HG03460 (cell line): Measurements from ENCODE around the gene AUTS2.
"Not testable (repeated sequence)": the region's sequence is repeated elsewhere in the genome, so short reads cannot be mapped to it uniquely, and the experiment has no call there.

Source experiments
- ATAC-seq: cut with Tn5 transposase; IDR thresholded peaks from one replicate; pipeline ENCODE4 v1.9.1; 2021; ENCODE audit not compliant: unreplicated experiment

AUTS2 gene

DNA sequence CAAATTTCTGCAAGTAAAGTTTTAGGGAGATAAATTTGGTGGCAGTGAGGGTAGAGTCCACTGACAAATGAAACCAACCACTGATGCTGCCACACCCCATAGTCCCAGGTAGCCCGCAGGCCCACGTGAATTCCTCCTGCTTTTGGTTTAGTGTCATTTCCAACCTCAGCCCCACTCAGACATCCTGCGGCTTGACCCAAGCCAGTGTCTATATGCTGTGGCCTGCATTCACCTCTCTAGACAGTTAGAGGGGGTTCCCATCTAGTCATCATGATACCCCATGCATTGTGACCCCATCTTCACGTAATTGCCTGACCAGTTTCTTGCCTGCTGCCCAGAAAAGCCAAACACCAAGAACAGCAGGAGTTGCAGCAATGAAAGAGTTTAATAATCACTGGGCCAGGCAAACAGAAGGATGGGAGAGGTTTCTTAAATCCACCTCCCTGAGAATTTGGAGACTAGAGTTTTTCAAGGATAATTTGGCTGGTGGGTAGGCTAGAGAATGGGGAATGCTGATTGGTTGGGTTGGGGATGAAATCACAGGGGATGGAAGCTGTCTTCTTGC is 1201.6 kb downstream of the AUTS2 start:
- no peak for ATAC-seq

DNA sequence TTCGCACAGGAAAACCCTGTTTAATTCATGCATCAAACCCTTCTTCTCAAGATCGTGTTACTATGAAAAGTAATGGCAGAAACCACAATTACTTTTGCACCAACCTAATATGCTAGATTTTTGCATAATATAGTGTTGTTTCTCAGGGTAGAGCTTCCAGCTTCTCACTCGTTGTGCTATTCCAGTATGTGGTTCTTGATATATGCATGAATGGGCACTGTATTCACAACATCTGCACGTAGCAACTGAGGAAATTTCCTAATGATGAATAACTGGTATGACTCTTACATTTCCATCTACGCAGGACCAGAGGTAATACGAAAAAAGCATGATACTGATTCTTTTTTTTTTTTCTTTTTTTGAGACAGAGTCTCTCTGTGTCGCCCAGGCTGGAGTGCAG is 1207.1 kb downstream of the AUTS2 start:
- ATAC-seq, result no peak

GRCh38 chr7:70807650-70808049 is 1209.4 kb downstream of the AUTS2 start:
- ATAC-seq, result no peak

DNA sequence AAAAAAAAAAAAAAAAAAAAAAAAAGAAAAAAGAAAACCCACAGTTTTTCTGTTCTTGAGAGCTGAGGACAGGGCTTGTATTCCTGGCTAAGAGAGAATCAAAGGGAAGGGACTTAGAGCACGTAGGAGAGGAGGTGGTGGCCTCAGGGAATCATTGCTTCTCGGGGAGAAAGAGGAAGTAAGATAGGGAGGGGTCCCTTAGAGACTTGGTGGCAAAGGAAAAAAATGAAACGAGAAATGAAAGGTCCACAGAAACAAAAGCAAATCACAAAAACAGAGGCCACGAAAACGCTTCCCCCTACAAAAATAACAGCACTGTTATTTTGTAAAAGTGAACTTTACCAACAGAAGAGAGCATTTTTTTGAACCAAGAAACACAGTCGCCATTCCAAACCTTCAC is 1210.6 kb downstream of the AUTS2 start:
- ATAC-seq, result no peak

GRCh38 chr7:70810558-70811139 is 1212.4 kb downstream of the AUTS2 start:
- no peak for ATAC-seq

- ATAC-seq, result no peak
Measured at GRCh38 chr7:70812511-70812910, 1214.2 kb downstream of the AUTS2 start.

DNA sequence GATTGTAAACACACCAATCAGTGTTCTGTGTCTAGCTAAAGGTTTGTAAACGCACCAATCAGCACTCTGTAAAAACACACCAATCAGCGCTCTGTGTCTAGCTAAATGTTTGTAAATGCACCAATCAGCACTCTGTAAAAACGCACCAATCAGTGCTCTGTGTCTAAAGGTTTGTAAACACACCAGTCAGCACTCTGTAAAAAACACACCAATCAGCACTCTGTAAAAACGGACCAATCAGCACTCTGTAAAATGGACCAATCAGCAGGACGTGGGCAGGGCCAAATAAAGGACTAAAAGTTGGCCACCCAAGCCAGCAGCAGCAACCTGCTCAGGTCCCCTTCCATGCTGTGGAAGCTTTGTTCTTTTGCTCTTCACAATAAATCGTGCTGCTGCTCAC is 1224.2 kb downstream of the AUTS2 start:
- not testable (repeated sequence) for ATAC-seq

GRCh38 chr7:70829221-70830059 is 1231.2 kb downstream of the AUTS2 start:
- peak; percentile 64 for ATAC-seq

DNA sequence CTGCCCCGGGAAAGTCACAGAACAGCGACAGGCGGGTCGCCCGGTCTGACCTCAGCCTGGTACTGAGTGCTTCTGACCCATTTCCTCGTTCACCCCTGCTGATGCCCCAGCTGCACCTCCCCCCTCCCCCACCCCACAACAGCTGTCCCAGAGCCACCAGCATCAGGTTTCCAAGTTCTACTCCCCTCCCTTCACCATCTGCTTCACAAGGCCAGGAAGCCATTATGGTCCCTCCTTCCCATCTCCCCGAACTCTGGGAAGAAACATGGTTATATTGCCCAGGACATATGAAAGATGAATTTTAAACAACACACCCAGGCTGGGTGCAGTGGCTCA is 1231.8 kb downstream of the AUTS2 start:
- no peak for ATAC-seq

GRCh38 chr7:70830426-70830825 is 1232.2 kb downstream of the AUTS2 start:
- no peak for ATAC-seq

- no peak for ATAC-seq
Measured at GRCh38 chr7:70833726-70834125, 1235.5 kb downstream of the AUTS2 start.

GRCh38 chr7:70834424-70834823 is 1236.1 kb downstream of the AUTS2 start:
- ATAC-seq, result no peak

GRCh38 chr7:70835658-70836057 is 1237.4 kb downstream of the AUTS2 start:
- no peak for ATAC-seq

DNA sequence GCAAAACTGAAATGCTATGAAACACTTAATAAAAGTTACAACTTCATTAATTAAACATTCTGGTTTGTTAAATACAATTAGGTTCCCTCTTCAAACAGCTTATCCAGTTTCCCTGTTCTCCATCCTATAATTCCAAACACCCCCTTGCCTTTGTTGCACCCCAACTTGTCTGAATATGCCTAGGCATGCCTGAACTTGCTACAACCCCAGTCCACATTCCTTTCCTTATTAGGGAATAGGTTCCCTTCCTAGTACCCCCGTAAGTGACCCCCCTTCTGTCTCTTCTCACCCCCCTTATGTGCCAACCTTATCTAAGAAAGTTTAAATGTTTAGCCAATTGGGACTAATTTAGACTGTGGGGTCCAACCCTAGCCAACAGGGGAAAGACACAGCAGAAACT is 1238.0 kb downstream of the AUTS2 start:
- ATAC-seq, result no peak

- no peak for ATAC-seq
Measured at GRCh38 chr7:70836946-70837345, 1238.7 kb downstream of the AUTS2 start.

GRCh38 chr7:70837589-70837988 is 1239.3 kb downstream of the AUTS2 start:
- ATAC-seq, result no peak

GRCh38 chr7:70838292-70838907 is 1240.1 kb downstream of the AUTS2 start:
- no peak for ATAC-seq
